GM18520 (cell line): ENCODE results near the gene IL5RA.

ENCODE experiments used
- ATAC-seq: cut with Tn5 transposase; IDR thresholded peaks from one replicate; pipeline ENCODE4 v1.9.1; 2021; ENCODE audit not compliant: unreplicated experiment

Gene IL5RA

DNA sequence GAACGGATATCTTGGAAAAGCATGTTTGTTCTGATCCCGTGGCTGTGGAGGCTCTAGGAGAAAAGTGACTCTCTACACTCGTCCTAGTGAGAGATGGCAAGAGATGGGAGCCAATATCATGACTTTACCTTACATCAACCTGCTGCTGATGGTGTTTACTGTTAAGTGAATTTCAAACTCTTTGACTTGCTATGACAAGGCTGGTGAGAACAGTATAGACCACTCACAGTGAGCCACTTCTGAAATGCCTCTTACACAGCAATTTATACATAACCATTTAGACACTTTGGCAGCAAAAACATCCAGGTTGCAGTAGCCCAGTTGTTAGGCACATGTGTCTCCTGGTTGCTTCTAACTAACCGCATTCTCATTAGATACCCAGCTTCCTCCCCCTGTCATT is 43.3 kb downstream of the IL5RA start:
- ATAC-seq = no peak

DNA sequence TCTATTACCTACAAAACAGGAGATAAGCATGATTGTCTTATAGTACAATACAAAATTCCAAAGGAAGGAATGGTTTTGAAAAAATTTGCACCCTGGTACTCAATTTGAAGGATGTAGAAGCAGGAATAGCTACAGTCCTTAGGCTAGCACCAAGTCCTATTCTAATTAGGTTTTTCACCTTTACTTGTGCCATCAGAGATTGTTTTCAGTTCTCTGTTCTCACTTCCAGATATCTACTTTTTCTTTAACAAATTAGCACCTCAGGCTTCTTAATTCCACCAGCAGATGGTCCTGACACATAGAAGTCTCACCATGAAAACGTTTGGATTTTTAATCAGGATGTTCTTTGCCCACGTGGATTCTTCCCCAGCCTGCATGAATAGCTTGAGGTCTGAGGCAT is 43.8 kb downstream of the IL5RA start:
- peak; percentile 74 for ATAC-seq

DNA sequence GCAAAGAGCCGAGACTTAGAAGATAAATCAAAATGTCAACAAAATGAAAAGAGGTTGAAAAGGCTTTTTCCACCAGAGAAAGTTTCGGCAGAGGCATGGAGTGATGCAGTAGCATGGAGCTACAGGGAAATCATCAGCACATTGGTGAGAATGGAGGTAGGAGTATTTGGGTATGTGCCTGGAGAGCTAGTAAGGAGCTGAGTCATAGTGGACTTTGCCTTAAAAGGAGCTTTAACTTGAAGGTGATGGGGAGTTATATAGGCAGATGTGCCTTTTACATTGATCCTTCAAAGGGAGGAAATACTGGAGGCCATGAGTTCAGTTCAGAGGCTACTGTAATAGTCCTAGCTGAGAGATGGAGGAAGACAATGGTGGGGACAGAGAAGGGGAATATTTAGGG is 44.3 kb downstream of the IL5RA start:
- no peak for ATAC-seq

- no peak for ATAC-seq
Observed at GRCh38 chr3:3064297-3064696, 45.9 kb downstream of the IL5RA start.

DNA sequence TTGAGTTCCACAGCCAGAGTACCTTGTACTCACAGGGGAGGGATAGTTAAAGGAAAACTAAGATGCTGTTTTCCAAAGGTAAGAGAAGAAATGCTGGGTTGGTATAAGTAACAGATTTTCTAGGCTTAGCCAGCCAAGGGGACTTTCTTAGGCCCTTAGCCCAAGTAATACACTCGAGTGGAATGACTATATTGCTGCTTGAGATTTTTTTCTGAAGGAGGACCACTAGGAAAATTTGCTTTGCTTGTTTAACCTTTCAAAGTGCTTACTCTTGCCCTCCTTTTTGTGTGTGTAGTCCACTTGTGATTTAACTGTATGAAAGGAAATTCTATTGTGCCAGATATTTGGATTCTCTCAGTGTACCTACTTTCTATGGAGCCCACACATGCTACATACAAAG is 50.5 kb downstream of the IL5RA start:
- no peak for ATAC-seq

DNA sequence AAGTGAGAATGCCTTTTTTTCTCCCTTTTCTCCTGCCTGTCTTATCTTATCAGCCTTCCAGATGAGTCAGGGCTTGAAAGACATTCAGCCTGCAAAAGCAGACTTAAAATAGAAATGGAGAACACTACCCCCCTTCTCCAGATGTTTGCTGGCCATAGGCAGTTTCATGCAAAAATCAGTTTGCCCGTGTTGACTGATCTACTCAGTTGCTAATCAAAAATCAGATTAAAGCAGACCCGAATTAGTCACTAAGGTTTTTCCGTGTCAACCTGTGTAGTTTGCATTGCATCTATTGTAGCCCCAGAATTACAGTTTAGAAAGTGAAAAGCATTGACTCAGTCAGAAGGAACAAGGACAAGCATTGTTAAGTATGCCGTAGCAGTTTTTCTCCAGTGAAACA is 56.2 kb downstream of the IL5RA start:
- ATAC-seq = no peak

DNA sequence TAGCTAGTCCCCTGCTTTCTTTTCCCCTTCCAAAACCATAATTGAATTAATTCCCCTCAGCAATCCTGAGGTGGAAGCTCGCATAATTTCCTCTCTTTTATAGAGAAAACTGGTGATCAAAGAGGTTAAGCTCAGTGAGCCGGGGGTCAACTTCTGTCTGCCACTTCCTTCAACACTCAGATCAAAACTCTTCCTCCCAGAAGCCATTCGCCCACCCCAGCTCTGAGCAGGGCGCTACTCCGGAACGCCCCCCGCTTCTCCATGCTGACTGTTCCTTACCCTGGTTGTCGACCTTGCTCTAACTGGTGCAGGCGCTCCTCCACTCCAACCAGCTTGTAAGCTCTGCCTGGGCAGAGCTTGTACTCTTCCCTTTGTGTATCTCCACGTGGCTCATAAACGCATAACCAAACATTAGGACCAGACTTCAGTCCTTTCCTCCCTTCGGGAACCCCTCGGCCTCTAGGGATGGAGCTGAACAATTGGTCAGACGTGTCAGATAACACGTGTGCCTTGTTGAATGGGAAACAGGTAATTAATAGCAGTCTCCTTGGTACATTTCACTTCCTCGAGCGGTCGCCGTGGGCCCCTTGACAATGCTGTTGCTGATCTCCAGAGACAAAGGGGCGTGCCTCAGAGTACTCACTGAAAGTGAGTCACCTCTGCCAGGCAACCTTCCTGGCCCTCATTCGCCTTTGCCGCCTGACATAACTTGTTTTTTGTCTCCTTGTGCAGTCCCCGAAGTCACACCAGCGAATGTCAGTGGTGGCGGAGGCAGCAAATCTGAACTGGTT is 71.8 kb downstream of the IL5RA start:
- no peak for ATAC-seq

- no peak for ATAC-seq
Observed at GRCh38 chr3:3037156-3037555, 73.0 kb downstream of the IL5RA start.

GRCh38 chr3:3031326-3031725 is 78.8 kb downstream of the IL5RA start:
- no peak for ATAC-seq

DNA sequence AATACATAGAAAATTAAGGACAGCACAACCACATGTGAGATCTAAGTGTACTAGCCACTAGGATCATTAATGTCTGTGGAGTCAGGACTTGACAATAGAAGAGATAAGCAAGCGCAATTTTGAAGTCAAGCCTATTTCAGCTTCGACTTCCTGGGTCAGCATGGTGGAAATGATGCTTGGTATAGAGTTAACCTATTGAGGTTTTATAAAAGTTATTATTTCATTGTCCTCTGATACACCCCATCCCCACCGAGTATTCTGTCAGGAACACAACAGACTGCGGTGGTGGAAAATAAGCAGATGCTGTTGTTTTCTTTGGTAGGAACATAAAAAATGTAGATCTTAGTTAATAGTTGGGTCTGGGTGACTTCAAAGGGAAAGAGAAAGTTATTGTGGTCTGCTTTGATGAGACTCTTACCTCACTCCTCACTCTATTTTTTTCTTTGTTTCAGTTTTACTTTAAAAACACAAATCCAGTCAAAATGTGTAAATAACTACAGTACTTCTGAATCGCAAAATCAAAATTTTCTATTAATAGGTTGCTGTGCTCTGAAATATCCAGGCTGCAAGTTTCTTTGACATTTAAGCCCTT is 82.1 kb downstream of the IL5RA start:
- peak; percentile 89 for ATAC-seq

DNA sequence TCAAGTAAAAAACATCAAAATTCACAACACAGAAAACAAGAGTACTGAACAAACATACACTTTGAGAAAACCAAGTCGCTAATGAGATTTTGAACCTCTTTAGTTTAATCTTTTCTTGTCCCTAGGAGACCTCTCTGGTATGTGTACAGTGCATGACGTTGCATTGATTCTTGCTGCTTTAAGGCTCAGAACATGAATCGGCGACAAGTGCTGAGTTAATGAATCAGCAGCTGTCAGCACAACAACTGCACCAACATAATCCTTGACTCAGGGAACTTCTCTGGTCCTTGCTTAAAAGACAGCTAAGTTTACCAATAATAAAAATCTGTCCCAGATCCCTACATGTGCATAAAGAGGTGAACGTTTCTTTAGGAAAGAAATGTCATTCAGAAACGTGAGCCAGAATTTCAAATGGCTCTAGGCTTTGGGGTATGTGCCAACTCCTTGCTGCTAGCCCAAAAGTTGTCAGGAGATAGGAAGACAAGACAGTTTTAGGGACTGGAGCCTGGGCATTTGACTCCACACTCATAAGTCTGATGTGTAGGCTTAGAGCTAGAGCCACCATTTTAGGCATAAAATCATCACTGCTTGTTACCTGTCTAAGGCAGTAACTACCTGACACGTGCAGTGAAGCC is 86.9 kb downstream of the IL5RA start:
- ATAC-seq = no peak

DNA sequence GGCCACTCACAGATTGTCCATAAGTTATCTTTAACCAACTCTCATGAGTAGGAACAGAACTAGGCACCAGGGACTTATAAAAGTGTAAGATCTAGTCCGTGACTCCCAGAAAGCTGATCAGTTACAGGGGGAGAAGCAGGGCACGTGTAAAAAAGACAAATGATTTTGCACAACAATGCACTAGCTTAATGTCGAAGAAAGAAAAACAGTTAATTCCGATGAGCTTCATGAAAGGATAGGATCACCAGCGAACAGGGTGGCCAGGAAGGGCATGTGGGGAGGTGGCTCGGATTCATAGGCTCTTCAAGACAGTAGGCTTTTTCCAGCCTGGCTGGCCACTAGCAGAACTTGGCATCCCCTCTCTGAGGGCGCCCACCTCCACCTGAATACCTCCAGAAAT is 90.0 kb downstream of the IL5RA start:
- no peak for ATAC-seq
